ENCODE data around the gene SDHA.
"Not testable (repeated sequence)": the region's sequence is repeated elsewhere in the genome, so short reads cannot be mapped to it uniquely, and the experiment has no call there.

The SDHA gene

GRCh38 chr5:222951-223715, 5.0 kb downstream of the SDHA start:
- not testable (repeated sequence) for DNase-seq

- DNase-seq = no peak
These were observed 5.7 kb downstream of the SDHA start for GRCh38 chr5:223791-224190.

GRCh38 chr5:225334-225733, 7.2 kb downstream of the SDHA start:
- no peak for DNase-seq

GRCh38 chr5:227375-227774, 9.3 kb downstream of the SDHA start:
- not testable (repeated sequence) for DNase-seq

GRCh38 chr5:228886-229285, 10.8 kb downstream of the SDHA start:
- DNase-seq = no peak

GRCh38 chr5:230711-231110, 12.6 kb downstream of the SDHA start:
- DNase-seq = no peak

- no peak for DNase-seq
These were observed 13.5 kb downstream of the SDHA start for GRCh38 chr5:231661-232060.

- DNase-seq = not testable (repeated sequence)
These were observed 15.3 kb downstream of the SDHA start for GRCh38 chr5:233426-233825.

- no peak for DNase-seq
These were observed 16.3 kb downstream of the SDHA start for GRCh38 chr5:234450-234849.

GRCh38 chr5:235527-235926, 17.4 kb downstream of the SDHA start:
- not testable (repeated sequence) for DNase-seq

- not testable (repeated sequence) for DNase-seq
These were observed 19.8 kb downstream of the SDHA start for GRCh38 chr5:237931-238330.

- not testable (repeated sequence) for DNase-seq
These were observed 22.4 kb downstream of the SDHA start for GRCh38 chr5:240550-240949.

- not testable (repeated sequence) for DNase-seq
These were observed 23.0 kb downstream of the SDHA start for GRCh38 chr5:241045-241669.

- DNase-seq = not testable (repeated sequence)
These were observed 25.7 kb downstream of the SDHA start for GRCh38 chr5:243683-244367.

GRCh38 chr5:245717-246116, 27.6 kb downstream of the SDHA start:
- DNase-seq = not testable (repeated sequence)

- DNase-seq = not testable (repeated sequence)
These were observed 32.3 kb downstream of the SDHA start for GRCh38 chr5:250396-250795.

- DNase-seq = not testable (repeated sequence)
These were observed 32.9 kb downstream of the SDHA start for GRCh38 chr5:251016-251415.

GRCh38 chr5:251538-251937, 33.4 kb downstream of the SDHA start:
- DNase-seq = not testable (repeated sequence)

GRCh38 chr5:251975-252374, 33.9 kb downstream of the SDHA start:
- not testable (repeated sequence) for DNase-seq

GRCh38 chr5:252546-252945, 34.4 kb downstream of the SDHA start:
- DNase-seq = no peak

- DNase-seq = not testable (repeated sequence)
These were observed 36.2 kb downstream of the SDHA start for GRCh38 chr5:254322-254721.

GRCh38 chr5:255116-255515, 37.0 kb downstream of the SDHA start:
- DNase-seq = not testable (repeated sequence)

GRCh38 chr5:256347-256746, 38.2 kb downstream of the SDHA start:
- not testable (repeated sequence) for DNase-seq

- no peak for DNase-seq
These were observed 39.0 kb downstream of the SDHA start for GRCh38 chr5:257148-257547.
